Measurements from ENCODE around the gene DIAPH2. TPM values are rescaled to one million over a fixed set of nuclear protein-coding genes. Genes with fewer than 3 reads are reported as not detected.

The DIAPH2 gene
- total RNA-seq, 2 donors from 2014 or later = 42.4 to 66.0 TPM

DNA sequence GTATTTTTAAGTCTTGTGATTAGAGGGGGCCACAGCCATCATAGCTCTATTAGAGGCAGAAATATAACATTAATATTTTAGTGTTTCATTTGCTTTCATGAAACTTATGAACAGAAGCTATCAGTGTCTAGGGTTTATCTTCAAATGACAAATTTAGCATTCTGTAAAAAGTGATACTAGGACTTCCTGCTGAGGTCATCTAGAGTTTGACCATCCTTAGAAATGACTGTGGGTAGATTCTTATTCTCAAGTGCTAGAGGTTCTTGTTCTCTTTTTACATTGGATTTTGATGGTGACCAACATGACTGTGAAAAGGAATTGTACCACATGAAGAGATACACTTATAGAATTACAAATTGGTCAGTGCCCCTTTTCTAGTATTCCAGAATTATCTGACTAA is 767.6 kb downstream of the DIAPH2 start:
- DNase-seq (ENCODE audit: low spot score) (no peak), ATAC-seq (ENCODE audit: insufficient number of reproducible peaks, low FRiP score, low read depth) (no peak)
- Histone ChIP-seq H3K4me3 (no peak overlapping the region), H3K36me3 (no peaks in the 10 kb centered on the region), H3K27me3 (replicated peaks; ENCODE audit: insufficient read depth) (no peaks in the 10 kb centered on the region), H3K9me3 (no peaks in the 10 kb centered on the region), H3K4me1 (ENCODE audit: control insufficient read depth in 1 of 2, low read depth in 2 of 2) (no peaks in the 10 kb centered on the region), H3K27ac (no peak overlapping the region)
- TF ChIP-seq, protein P1, sequence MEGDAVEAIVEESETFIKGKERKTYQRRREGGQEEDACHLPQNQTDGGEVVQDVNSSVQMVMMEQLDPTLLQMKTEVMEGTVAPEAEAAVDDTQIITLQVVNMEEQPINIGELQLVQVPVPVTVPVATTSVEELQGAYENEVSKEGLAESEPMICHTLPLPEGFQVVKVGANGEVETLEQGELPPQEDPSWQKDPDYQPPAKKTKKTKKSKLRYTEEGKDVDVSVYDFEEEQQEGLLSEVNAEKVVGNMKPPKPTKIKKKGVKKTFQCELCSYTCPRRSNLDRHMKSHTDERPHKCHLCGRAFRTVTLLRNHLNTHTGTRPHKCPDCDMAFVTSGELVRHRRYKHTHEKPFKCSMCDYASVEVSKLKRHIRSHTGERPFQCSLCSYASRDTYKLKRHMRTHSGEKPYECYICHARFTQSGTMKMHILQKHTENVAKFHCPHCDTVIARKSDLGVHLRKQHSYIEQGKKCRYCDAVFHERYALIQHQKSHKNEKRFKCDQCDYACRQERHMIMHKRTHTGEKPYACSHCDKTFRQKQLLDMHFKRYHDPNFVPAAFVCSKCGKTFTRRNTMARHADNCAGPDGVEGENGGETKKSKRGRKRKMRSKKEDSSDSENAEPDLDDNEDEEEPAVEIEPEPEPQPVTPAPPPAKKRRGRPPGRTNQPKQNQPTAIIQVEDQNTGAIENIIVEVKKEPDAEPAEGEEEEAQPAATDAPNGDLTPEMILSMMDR (IDR thresholded peaks at IDR 0.05) = no peak

DNA sequence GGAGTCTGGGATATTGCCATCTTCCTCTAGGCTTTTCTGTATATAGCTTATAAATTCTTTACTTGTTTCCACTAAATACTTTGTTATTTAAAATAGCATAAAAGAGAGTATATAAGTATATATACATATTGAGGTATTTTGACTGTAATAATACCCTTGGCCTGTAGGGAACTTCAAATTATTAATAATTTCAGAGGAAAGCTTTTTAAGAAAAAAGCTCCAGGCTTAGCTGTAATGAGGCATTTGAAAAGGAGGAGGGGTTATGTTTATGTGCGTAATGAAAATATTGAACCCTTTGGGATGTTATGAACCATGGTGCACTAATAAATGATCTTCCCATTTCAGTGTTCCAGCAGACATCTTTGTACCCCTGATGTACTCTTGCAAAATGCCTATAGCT is 777.1 kb downstream of the DIAPH2 start:
- Histone ChIP-seq H3K9me3 (no peaks in the 10 kb centered on the region), H3K36me3 (no peaks in the 10 kb centered on the region), H3K4me3 (no peak overlapping the region), H3K4me1 (ENCODE audit: control insufficient read depth in 1 of 2, low read depth in 2 of 2) (no peaks in the 10 kb centered on the region), H3K27ac (no peak overlapping the region), H3K27me3 (replicated peaks; ENCODE audit: insufficient read depth) (no peaks in the 10 kb centered on the region)
- no peak for DNase-seq (ENCODE audit: low spot score)
- no peak for ATAC-seq (ENCODE audit: insufficient number of reproducible peaks, low FRiP score, low read depth)
- TF ChIP-seq, protein P1 (IDR thresholded peaks at IDR 0.05) = no peak

DNA sequence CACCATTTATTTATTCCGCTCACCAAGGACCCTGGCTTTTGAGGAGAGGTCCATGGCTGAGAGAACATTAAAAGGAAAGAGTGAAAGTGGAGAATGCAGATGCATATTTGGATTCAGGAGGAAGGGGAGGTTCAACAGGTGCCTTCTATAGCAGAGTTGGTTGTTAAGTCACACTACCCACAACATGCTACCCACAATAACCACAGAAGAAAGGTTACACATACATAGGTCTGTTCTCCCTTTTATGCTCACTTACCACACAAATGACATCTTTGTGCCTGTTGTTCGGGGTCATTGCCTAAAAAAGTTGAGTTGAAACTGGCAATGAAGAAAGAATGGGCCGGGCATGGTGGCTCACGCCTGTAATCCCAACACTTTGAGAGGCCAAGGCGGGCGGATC is 786.4 kb downstream of the DIAPH2 start:
- TF ChIP-seq, protein P1 (IDR thresholded peaks at IDR 0.05) = no peak
- DNase-seq (ENCODE audit: low spot score) (no peak), ATAC-seq (ENCODE audit: insufficient number of reproducible peaks, low FRiP score, low read depth) (no peak)
- no peak overlapping the region for H3K27ac ChIP-seq
- no peak overlapping the region for H3K4me3 ChIP-seq
- no peaks in the 10 kb centered on the region for H3K4me1 ChIP-seq (ENCODE audit: control insufficient read depth in 1 of 2, low read depth in 2 of 2)
- H3K9me3 ChIP-seq = no peaks in the 10 kb centered on the region
- H3K27me3 ChIP-seq (replicated peaks; ENCODE audit: insufficient read depth) = no peaks in the 10 kb centered on the region
- H3K36me3 ChIP-seq = no peaks in the 10 kb centered on the region

DNA sequence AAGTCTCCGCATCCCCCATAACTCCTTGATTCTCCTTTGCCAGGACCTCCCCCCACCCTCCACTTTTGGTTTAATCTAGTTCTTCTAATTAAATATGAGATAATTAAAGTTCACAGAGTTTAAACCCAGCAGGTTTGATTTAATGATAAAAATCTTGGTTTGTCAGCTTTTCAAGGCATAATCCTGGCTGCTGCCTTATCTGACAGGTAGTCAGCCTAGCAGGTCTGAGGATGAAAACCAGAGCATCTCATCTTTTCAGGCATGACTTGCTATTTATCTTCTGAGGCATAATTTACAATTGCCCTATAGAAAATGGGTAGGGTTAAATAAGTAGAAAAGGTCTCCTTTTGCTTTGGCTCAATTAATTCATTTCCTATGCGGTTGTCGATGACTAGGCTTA is 790.3 kb downstream of the DIAPH2 start:
- H3K4me1 ChIP-seq (ENCODE audit: control insufficient read depth in 1 of 2, low read depth in 2 of 2) = no peaks in the 10 kb centered on the region
- H3K36me3 ChIP-seq = no peaks in the 10 kb centered on the region
- H3K4me3 ChIP-seq = no peak overlapping the region
- no peaks in the 10 kb centered on the region for H3K27me3 ChIP-seq (replicated peaks; ENCODE audit: insufficient read depth)
- TF ChIP-seq, protein P1 (IDR thresholded peaks at IDR 0.05) = no peak
- no peak overlapping the region for H3K27ac ChIP-seq
- ATAC-seq (ENCODE audit: insufficient number of reproducible peaks, low FRiP score, low read depth) = no peak
- no peaks in the 10 kb centered on the region for H3K9me3 ChIP-seq
- no peak for DNase-seq (ENCODE audit: low spot score)

DNA sequence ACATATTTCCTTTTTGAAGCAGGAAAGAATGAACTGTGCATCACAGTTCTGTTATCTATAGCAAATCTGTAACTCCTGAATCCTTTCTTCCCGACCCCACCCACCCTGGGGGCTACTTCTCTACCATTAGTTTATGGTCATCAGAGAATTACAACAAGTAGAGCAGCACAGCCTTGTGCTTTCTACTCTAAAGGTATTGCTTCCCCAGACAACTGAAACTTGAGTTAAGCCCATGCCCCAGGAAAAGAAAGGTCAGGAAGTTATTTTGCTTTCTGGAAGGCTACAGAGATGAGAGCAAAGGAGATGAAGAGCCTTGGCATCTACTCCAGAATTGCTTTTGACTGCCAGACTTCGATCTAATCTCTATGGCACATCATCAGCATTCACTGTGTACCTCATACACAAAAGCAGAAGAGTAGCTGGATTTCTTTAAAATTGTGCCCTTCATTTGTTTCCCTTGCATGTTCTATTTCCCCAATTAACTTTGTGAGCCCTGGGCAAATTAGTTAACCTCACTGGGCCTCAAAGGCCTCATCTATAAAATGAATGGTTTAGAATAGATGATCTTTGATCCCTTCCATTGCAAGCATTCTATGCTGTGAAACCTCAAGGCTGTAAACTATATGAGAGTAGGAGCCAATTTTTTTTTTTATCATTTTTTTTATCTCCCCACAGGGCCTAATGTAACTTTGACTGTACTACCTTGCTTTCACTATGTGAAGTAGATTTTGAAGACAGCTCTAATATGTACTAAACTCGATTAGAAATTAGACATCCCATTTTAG is 794.7 kb downstream of the DIAPH2 start:
- Histone ChIP-seq H3K36me3 (no peaks in the 10 kb centered on the region), H3K27me3 (replicated peaks; ENCODE audit: insufficient read depth) (no peaks in the 10 kb centered on the region), H3K4me3 (no peak overlapping the region), H3K27ac (no peak overlapping the region), H3K9me3 (no peaks in the 10 kb centered on the region), H3K4me1 (ENCODE audit: control insufficient read depth in 1 of 2, low read depth in 2 of 2) (no peaks in the 10 kb centered on the region)
- ATAC-seq (ENCODE audit: insufficient number of reproducible peaks, low FRiP score, low read depth) (no peak), DNase-seq (ENCODE audit: low spot score) (no peak)
- TF ChIP-seq, protein P1 (IDR thresholded peaks at IDR 0.05) = no peak
